NCI-H748 treated with DMSO at 0.1 percent for 48 hours (cell line): ENCODE results near the gene RBM34.
"Not testable (repeated sequence)": the region's sequence is repeated elsewhere in the genome, so short reads cannot be mapped to it uniquely, and the experiment has no call there.

ENCODE experiments used
- DNase-seq: peaks from one replicate; lab custom pipeline; 2025; lab: John Stamatoyannopoulos, UW

The RBM34 gene, protein sequence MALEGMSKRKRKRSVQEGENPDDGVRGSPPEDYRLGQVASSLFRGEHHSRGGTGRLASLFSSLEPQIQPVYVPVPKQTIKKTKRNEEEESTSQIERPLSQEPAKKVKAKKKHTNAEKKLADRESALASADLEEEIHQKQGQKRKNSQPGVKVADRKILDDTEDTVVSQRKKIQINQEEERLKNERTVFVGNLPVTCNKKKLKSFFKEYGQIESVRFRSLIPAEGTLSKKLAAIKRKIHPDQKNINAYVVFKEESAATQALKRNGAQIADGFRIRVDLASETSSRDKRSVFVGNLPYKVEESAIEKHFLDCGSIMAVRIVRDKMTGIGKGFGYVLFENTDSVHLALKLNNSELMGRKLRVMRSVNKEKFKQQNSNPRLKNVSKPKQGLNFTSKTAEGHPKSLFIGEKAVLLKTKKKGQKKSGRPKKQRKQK

DNA sequence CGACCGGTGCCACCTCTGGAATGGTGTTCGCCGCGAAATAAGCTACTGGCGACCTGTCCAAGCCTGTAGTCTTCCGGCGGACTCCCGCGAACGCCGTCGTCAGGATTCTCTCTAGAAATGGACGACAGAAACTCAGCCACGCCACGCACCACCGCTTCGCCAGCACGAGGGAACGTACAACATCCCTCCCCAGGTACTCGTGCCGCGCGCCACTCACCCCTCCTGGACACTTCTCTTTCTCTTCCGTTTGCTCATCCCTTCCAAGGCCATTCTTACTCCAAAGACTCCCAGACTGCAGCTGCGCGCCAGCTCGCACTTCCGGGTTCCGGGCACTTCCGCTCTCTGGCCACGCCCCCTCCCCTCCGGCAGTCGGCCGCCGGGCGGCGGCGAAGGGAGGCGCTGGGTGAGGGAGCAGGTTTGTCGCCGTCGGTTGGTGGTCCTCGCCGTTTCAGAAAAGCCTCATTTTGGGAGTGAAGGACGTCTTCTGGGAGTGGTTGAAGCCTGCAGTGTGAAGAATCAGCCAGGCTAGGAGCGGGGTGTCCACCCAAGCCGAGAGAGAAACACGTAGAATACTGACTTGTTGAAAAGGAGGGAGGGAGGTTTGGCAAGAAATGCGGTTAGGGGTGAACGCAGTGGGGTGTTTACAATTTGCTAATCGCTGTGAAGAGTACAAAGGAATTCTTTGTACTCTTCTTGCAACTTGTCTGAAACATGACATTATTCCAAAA lies at the start of gene RBM34:
Gene RBM34, minus strand, starts transcription at position 294 of the 728 bp plus-strand sequence. Its CDS starts 24 bp downstream, at position 270.
- peak; percentile 80 for DNase-seq

DNA sequence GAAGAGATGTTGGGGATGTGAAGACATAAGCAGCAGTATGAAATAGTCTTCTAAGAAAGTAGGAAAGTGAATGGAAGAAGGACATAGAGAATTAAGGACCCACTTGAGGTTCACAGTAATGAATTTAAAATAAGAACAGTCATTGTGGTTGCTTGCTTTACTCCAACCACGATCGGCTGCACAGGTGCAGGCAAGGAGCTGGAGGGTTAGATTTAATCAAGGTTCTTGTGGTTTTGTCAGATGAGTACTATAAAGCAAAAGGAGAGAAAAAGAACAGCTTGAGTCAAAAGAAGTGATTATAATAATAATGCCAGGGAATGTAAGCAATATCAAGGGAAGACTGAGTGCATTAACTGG lies 46.1 kb upstream of the RBM34 start:
- DNase-seq, result no peak

DNA sequence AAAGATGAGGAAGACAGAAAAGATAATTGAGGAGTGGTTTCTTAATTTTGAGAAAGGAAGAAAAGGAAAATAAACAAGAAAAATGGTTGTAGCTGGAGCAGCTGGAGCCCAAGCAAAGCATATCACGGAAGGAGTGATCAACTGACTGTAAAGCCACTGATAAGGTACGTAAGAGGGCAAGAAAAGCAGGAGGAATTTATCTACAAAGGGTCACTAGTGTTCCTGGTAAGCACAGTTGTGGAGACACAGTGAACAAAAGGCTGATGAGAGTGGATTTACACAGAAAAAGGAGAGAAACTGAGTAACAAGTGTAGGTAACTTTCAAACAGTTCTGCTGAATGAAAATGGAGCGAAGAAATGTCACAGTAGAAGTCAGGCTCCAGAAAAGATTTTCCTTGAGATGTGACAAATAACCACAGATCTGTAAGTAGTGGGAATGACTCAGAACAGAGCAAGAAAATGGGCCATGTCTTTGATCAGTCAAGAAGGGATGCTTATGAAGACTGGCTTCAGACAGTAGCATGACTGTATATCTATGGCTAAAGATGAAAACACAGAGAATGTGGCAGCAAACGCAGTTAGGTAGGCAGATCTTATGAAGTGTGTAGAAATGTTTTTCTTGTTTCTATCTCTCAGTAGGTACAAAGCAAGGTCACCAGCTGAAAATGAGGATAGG lies 45.6 kb upstream of the RBM34 start:
- no peak for DNase-seq

DNA sequence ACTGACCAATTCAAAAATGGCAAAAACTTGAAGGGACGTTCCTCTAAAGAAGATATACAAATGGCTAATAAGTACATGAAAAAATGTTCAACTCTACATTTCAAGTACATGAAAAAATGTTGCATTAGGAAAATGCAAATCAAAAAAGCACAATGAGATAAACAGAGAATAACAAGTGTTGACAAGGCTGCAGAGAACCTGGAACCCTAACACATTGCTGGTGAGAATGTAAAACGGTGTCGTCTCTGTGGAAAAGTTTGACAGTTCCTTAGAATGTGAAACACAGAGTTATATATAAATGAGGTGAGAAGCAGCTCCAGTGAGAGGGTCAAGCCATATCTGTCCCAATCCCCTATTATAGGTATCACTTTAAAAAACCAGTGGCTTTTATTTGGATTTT lies 44.6 kb upstream of the RBM34 start:
- DNase-seq, result no peak

DNA sequence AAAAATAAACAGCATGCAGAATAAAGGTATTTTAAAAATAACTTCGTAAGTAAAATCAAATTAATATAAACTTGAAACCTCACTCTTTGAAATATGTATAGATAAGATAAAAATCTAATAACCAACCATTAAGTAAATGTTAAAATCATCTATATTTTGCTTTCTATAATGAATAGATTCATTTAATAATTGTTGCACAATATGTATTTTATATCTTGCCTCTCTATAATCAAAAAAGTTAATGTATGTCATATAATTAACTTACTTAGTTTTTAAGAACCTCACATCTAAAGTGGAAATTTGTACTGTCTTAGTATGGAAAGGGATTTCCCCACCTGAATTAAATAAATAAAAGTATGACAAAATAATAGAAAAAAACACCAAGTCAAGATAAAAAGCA lies 42.4 kb upstream of the RBM34 start:
- no peak for DNase-seq

DNA sequence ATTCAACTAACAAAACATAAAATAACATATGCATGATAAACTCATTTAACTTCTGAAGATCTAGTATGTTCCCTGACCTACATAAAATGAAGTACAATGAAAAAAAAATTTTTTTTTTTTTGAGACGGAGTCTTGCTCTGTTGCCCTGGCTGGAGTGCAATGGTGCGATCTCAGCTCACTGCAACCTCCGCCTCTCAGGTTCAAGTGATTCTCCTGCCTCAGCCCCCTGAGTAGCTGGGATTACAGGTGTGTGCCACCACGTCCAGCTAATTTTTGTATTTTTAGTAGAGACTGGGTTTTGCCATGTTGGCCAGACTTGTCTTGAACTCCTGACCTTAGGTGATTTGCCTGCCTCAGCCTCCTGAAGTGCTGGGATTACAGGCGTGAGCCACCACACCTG lies 41.4 kb upstream of the RBM34 start:
- not testable (repeated sequence) for DNase-seq

DNA sequence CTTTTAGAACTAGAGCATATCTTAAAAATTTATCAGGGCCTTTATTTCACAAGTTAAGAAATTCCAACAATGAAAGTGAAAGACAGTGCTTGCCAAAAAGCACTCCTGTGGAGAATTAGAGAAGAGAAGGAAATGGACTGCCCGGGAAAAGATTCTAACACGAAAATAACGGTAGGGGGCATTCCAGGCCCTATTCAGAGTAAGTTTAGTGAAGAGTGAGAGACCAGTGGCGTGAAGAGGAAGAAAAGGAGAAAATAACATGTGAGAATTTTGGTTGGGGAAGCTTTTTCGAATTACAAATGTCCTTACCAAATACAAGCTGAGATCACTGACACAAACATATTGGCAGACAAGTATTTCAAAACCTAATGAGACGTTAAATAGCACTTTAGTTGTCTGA lies 38.4 kb upstream of the RBM34 start:
- DNase-seq, result no peak

DNA sequence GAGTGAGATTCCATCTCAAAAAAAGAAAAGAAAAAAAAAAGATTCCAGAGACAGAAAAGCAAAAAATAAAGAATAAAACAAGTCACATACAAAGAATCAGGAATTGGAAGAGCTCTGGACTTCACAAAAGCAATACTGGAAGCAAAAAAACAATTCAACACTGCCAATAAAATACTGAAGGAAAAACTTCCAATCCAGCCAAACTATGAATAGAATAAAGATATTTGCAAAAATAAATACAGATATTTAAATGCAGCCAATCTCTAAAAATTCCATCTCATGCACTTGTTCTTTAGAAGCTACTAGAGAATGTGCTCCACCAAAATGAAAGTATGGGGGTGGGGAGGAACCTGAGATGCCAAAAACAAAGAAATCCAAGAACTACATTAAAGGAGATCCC lies 29.4 kb upstream of the RBM34 start:
- DNase-seq, result no peak

DNA sequence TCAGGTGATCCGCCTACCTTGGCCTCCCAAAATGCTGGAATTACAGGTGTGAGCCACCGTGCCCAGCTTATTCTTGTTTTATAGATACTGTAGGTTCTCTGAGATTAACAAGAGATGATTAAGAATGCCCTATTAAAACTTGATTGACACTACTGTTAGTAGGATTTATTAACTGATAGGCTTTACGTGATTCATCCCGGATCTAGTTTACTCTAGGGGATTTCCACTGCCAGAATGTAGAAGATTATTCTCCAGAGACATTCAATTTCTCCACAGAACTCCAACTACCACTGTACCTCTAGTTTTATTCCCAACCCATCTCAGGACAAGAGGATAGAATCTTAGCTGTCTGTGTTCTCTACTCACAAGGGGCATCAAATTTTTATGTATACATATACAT lies 26.3 kb upstream of the RBM34 start:
- no peak for DNase-seq

DNA sequence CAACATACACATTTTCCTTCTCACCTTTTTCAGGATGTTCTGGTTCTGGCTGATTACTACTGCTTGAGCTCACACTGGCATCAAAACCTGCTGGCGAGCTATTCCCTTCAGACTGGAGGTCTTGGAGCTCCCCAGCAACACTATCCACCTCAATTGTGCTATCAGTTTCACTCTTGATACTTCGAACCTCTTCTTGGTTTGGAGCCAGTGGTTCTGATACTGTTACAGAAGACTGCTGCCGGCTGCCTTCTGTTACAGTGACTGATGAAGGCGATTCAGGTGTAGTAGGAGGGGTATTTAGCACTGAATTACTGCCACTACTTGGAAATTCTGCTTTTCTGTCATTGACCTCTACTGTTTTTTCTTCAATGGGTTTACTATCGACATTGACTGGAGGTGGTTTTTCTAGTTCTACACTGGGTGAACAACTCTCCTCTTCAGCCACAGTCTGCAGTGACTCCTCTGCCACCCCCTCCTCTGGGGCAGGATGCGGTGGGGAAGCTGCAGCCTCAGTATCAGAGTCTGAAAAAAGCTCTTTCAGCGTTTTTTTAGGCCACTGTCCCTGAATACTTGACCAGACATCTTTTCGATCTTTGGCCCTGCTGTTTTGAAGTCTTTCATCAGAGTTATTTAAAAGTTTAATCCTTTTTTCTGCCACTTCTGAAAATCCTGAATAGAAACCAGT lies 20.7 kb upstream of the RBM34 start:
- DNase-seq, result no peak

DNA sequence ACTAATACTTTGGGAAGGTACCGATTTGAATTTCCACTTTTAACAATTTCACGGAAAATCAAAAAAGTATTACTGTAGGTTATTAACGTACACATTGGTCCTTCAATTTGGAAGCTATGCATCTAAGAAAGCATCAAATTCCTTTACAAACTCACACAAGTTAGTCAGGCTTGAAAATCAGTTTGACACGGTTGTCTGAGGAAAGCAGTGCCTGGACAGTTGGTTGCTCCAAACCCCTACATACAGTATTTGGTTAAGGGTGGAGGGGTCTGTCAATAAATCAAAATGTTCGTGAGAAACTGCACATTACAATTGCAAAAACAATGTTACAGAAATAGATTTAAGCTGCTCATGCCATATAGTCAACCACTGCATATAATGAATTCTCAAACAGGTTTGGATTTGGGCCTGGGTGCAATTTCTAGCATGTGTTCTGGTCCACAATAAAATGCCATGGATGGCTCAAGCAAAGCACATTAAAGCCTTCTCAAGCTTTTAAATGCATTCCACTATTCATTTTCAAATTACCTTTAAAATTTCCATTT lies 19.9 kb upstream of the RBM34 start:
- DNase-seq, result no peak

DNA sequence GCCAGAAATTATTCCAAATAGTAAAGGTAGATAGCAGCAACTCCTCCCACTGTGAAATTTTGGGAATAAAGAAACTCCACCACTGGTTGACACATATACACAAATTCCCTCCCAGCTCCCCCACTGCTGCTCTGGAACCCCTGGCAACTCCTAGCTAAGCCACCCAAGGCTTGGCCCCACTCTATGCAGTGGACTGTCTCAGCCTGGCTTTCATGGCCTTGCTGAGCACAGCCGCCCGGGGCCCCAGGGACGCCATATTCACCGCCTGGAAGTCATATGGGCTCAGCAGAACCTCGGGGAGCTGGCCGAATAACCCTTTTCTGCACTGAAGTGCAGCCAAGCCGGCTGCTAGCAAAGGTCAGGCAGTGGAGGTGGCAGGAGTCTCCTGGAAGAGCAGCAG lies 15.4 kb upstream of the RBM34 start:
- no peak for DNase-seq

DNA sequence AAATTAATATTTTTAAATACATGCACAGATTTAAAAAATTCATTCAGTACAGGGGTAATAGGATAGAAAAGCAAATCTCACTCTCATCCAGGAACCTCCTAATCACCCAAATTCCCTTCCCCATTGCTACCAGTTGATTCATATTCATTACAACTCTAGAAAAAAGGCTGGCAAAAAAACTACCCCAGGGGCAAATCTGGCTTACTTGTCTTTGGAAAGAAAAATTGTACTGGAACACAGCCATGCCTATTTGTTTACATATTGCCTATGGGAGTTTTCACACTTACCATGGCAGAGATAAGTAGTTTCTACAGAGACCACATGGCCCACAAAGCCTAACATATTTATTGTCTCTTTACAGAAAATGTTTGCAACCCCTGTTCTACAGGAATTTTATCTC lies 8.9 kb upstream of the RBM34 start:
- DNase-seq, result no peak

DNA sequence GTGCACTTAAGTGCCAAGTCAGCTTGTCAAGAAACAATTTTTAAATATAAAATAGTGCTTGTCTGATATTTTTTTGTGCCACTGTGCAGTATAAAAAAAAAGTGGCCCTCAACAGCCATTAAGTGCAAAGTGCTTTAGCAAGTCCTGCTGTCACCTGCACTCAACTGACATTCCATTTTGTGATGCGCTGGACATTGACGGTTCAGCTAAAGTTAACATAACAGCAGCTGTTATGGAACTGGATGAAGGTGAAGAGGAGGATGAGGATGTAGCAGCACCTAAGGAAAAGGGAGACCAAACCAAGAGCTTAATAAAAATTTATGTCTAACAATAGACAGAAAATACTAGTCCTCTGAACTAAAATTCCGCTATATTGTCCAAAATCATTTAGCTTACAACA lies 7.3 kb upstream of the RBM34 start:
- no peak for DNase-seq

DNA sequence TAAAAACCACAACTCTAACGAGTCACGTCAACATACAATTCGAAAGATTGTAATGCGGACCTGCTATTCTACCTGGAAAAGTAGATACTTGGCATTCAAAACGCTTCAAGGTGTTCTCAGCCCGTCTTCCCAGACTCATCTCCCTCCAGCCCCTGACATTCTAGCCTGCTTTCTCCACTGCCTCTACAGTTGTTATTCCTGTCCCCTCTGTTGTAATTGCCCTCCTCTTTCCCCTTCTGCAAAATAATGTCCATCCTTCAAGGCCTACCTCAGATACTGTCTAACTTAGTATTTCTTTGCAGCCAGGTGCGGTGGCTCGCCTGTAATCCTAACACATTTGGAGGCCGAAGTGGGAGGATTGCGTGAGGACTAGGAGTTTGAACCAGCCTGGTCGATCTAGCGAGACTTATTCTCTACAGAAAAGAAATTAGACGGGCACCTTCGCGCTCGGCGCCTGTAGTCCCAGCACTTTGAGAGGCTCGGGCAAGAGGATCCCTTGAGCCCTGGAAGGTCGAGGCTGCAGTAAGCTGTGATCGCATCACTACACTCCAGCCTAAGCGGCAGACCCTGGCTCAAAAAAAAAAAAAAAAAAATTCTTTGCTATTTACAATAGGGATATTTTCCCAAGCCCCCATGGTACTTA lies 756 bp upstream of the RBM34 start:
- DNase-seq, result no peak

DNA sequence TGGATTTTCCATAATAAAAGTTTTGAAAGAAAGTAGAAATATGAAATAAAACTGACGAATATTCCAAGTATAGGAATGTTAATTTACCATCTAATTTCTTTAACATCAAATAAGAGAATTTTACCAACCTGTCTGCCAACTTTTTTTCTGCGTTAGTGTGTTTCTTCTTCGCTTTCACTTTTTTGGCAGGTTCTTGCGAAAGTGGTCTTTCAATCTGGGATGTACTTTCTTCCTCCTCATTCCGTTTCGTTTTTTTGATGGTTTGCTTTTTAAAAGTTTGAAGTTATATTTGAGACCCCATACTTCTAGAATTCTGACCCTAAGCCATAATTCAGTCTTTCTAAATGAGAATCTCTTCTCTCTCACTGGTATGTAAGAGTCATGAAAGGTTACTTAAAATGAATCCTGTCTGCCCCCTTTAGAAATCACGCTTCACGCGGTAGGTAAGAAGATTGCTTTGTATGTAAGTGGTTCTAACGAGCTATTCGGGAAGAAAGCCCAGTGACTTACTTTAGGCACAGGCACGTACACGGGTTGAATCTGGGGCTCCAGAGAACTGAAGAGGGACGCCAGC lies 580 bp downstream of the RBM34 start:
- DNase-seq, result no peak

DNA sequence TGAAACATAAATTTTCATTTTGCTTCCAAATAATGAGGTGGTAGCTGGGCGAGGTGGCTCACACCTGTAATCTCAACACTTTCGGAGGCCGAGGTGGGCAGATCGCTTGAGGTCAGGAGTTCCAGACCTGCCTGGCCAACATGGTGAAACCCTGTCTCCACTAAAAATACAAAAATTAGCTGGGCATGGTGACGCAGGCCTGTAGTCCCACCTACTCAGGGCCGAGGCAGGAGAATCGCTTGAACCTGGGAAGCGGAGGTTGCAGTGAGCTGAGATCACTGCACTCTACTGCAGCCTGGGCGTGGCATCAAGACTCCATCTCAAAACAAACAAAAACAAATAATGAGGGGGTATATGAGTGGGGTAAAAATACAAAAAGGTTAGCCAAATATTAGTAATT lies 1.1 kb downstream of the RBM34 start:
- DNase-seq, result not testable (repeated sequence)

DNA sequence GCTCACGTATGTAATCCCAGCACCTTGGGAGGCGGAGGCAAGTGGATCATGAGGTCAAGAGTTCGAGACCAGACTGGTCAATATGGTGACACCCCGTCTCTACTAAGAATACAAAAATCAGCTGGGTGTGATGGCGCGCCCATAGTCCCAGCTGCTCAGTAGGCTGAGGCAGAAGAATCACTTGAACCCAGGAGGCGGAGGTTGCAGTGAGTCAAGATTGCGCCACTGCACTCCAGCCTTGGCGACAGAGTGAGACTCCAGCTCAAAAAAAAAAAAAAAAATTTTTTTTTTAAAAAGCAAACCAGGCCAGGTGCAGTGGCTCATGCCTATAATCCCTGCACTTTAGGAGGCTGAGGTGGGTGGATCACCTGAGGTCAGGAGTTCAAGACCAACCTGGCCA lies 1.8 kb downstream of the RBM34 start:
- DNase-seq, result not testable (repeated sequence)

DNA sequence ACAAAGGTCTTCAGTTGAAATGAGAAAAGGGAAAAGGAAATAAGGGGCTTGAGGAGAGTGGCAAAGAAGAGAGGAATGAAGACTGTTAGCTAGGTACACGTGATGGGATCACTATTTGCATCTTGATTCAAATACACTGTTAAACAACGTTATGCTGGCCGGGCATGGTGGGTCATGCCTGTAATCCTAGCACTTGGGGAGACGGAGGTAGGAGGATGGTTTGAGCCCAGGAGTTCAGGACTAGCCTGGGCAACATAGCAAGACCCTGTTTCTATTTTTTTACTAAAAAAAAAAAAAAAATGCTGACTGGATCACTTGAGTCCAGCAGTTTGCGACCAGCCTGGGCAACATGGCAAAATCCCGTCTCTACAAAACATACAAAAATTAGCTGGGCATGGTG lies 2.4 kb downstream of the RBM34 start:
- no peak for DNase-seq

DNA sequence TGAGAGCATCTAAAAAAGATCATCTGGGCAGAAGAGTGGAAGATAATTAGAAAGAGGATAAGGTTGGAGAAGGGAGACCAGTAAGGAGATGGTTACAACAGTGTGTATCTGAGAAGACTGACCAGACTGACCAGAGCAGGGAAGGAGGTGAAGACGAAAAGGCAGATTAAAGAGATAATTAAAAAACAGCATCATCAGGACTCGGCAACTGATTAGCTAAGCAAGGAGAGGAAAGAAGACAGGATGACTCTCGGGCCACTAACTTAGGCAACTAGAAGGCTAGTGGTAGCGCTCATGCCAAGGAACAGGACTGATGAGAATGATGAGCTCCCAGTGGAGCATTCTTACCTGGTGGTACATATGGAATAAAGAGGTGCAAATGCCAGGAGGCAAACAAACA lies 3.9 kb downstream of the RBM34 start:
- DNase-seq, result no peak

DNA sequence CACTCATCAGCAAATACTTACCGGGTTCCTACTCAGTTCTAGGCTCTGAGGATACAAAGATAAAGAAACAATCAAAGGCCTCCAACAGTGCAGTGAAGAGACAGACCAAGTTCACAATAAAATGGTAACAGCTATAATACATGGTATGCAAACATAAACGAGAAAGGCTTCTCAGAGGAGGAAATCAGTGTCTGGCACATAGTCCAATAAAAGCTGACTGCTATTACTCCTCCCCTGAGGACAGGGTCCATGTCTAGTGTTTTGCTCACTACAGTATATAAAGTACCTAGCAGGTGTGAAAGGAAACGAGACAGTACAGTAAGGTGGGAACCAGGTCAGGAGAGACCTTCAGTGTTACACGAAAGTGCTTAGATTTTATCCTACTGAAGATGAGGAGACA lies 4.3 kb downstream of the RBM34 start:
- no peak for DNase-seq
